ENCODE results near the gene ACOX1. TPM values are rescaled to one million over a fixed set of nuclear protein-coding genes. Genes with fewer than 3 reads are reported as not detected.

The ACOX1 gene
- total and polyA plus RNA-seq, 7 donors = 13.0 to 78.8 (median 58.1) TPM

GRCh38 chr17:75940727-75941441, 38.1 kb downstream of the ACOX1 start, which contains the start of gene FBF1:
Gene FBF1, minus strand, starts transcription at chr17:75941042. Its CDS starts 2,893 bp downstream, at chr17:75938149.
- no peaks in the 10 kb centered on the region for H3K27me3 ChIP-seq (ENCODE audit: insufficient read depth in 3 of 3, low read length in 2 of 3)
- peak; percentile 97 to 99 (median 98) for ATAC-seq
- H3K27ac ChIP-seq = peak within 1 kb of the TSS; percentile 63
- peaks cover 5% of the 10 kb centered on the region for H3K4me1 ChIP-seq
- H3K36me3 ChIP-seq (ENCODE audit: insufficient read depth in 1 of 2, low read depth in 1 of 2) = peaks cover 0 to 22% of the 10 kb centered on the region in 2 donors
- 0 to 1% (median 0%) methylated on average over 54 to 63 of the region's 63 CpGs for WGBS, 3 donors
- intact Hi-C loops (cut with DNase I) = loop anchor here (2.0 to 5.0 kb wide), 2 partner anchors 36 to 40 kb away; partner anchors contain the start of genes ACOX1 (in 1 of the 2) and TEN1 (in 1 of the 2)
- peak; percentile 95 to 98 for DNase-seq
- H3K4me3 ChIP-seq = peak within 1 kb of the TSS; percentile 79
- TF ChIP-seq CTCF (IDR thresholded peaks at IDR 0.05) = no peak
- no peaks in the 10 kb centered on the region for H3K9me3 ChIP-seq

- WGBS, 3 donors = 74 to 77% (median 75%) methylated on average over 13 of the region's 13 CpGs
- intact Hi-C loops (cut with DNase I) = no loop called here
- Histone ChIP-seq H3K4me3 (no peak overlapping the region), H3K4me1 (peaks cover 5% of the 10 kb centered on the region), H3K36me3 (ENCODE audit: insufficient read depth in 1 of 2, low read depth in 1 of 2) (peaks cover 0 to 2% of the 10 kb centered on the region in 2 donors), H3K27ac (no peak overlapping the region), H3K27me3 (ENCODE audit: insufficient read depth in 3 of 3, low read length in 2 of 3) (no peaks in the 10 kb centered on the region), H3K9me3 (no peaks in the 10 kb centered on the region)
- DNase-seq = no peak
- no peak for ATAC-seq
- no peak for TF ChIP-seq CTCF (IDR thresholded peaks at IDR 0.05)
Measured at GRCh38 chr17:75937652-75938051, 41.3 kb downstream of the ACOX1 start.

GRCh38 chr17:75933808-75934207, 45.2 kb downstream of the ACOX1 start:
- Histone ChIP-seq H3K4me3 (no peak overlapping the region), H3K27ac (no peak overlapping the region), H3K9me3 (no peaks in the 10 kb centered on the region), H3K36me3 (ENCODE audit: insufficient read depth in 1 of 2, low read depth in 1 of 2) (peaks cover 0 to 4% of the 10 kb centered on the region in 2 donors), H3K27me3 (ENCODE audit: insufficient read depth in 3 of 3, low read length in 2 of 3) (no peaks in the 10 kb centered on the region), H3K4me1 (no peaks in the 10 kb centered on the region)
- intact Hi-C loops (cut with DNase I) = no loop called here
- 67 to 81% (median 78%) methylated on average over 4 of the region's 4 CpGs for WGBS, 3 donors
- no peak for TF ChIP-seq CTCF (IDR thresholded peaks at IDR 0.05)
- DNase-seq (no peak), ATAC-seq (no peak)

GRCh38 chr17:75932852-75933251, 46.1 kb downstream of the ACOX1 start:
- DNase-seq = no peak
- no peak for ATAC-seq
- Histone ChIP-seq H3K27me3 (ENCODE audit: insufficient read depth in 3 of 3, low read length in 2 of 3) (no peaks in the 10 kb centered on the region), H3K9me3 (no peaks in the 10 kb centered on the region), H3K4me3 (no peak overlapping the region), H3K4me1 (no peaks in the 10 kb centered on the region), H3K36me3 (ENCODE audit: insufficient read depth in 1 of 2, low read depth in 1 of 2) (peaks cover 0 to 4% of the 10 kb centered on the region in 2 donors), H3K27ac (no peak overlapping the region)
- WGBS, 3 donors = 92 to 96% (median 93%) methylated on average over 5 of the region's 5 CpGs
- intact Hi-C loops (cut with DNase I) = no loop called here
- TF ChIP-seq CTCF (IDR thresholded peaks at IDR 0.05) = no peak

Measured in psoas muscle (tissue), 8 donors.